Measurements from ENCODE around the gene POLQ.
A peak's percentile ranks its signal among the peaks of the same experiment; 100 is the strongest.

POLQ gene

GRCh38 chr3:121483290-121483689 is 62.5 kb downstream of the POLQ start:
- H3K4me3 ChIP-seq (ENCODE audit: low read depth, low read length) = no peak overlapping the region
- CTCF ChIA-PET = no interaction called here
- POLR2A ChIA-PET = no interaction called here
- no peak for TF ChIP-seq CTCF (IDR thresholded peaks at IDR 0.05; ENCODE audit: insufficient read depth, low read length, missing control alignments)
- no peak for DNase-seq (ENCODE audit: low read depth, low spot score)

GRCh38 chr3:121482660-121483059 is 63.1 kb downstream of the POLQ start:
- POLR2A ChIA-PET = no interaction called here
- TF ChIP-seq CTCF (IDR thresholded peaks at IDR 0.05; ENCODE audit: insufficient read depth, low read length, missing control alignments) = no peak
- CTCF ChIA-PET = no interaction called here
- DNase-seq (ENCODE audit: low read depth, low spot score) = peak; percentile 23
- no peak overlapping the region for H3K4me3 ChIP-seq (ENCODE audit: low read depth, low read length)

- no peak for TF ChIP-seq CTCF (IDR thresholded peaks at IDR 0.05; ENCODE audit: insufficient read depth, low read length, missing control alignments)
- no peak overlapping the region for H3K4me3 ChIP-seq (ENCODE audit: low read depth, low read length)
- DNase-seq (ENCODE audit: low read depth, low spot score) = no peak
- ChIA-PET CTCF (no interaction called here), POLR2A (no interaction called here)
Observed at GRCh38 chr3:121481106-121481880, 64.5 kb downstream of the POLQ start.

GRCh38 chr3:121477589-121477988 is 68.2 kb downstream of the POLQ start:
- CTCF ChIA-PET = interaction anchor here (1.1 kb wide), 1 partner anchor 45 kb away, joined by 3 read pairs; no protein-coding TSS in a partner anchor
- H3K4me3 ChIP-seq (ENCODE audit: low read depth, low read length) = peak overlapping the region; percentile 12; the same call in 1 of the 2 replicates
- TF ChIP-seq CTCF (IDR thresholded peaks at IDR 0.05; ENCODE audit: insufficient read depth, low read length, missing control alignments) = no peak

GRCh38 chr3:121473001-121473400 is 72.8 kb downstream of the POLQ start:
- ChIA-PET POLR2A (no interaction called here), CTCF (no interaction called here)
- TF ChIP-seq CTCF (IDR thresholded peaks at IDR 0.05; ENCODE audit: insufficient read depth, low read length, missing control alignments) = no peak
- no peak overlapping the region for H3K4me3 ChIP-seq (ENCODE audit: low read depth, low read length)
- DNase-seq (ENCODE audit: low read depth, low spot score) = no peak

More at GRCh38 chr3:121477589-121477988, 68.2 kb downstream of the POLQ start:
- peak; percentile 70 for DNase-seq (ENCODE audit: low read depth, low spot score)
- POLR2A ChIA-PET = no interaction called here

- H3K4me3 ChIP-seq (ENCODE audit: low read depth, low read length) = no peak overlapping the region
- POLR2A ChIA-PET = no interaction called here
- no peak for DNase-seq (ENCODE audit: low read depth, low spot score)
- CTCF ChIA-PET = no interaction called here
- TF ChIP-seq CTCF (IDR thresholded peaks at IDR 0.05; ENCODE audit: insufficient read depth, low read length, missing control alignments) = no peak
Observed at GRCh38 chr3:121467085-121467484, 78.7 kb downstream of the POLQ start.
